Stimulated activated CD8-positive, alpha-beta memory T cell treated with anti-CD3 and anti-CD28 coated beads, Interleukin-4, amount 100 ng/mL, for 4 hours (primary cell): Measurements from ENCODE around the gene TMEM131L.
"Not testable (repeated sequence)": the region's sequence is repeated elsewhere in the genome, so short reads cannot be mapped to it uniquely, and the experiment has no call there.

Source experiments
- DNase-seq, 2 donors: peaks; one replicate each; pipeline ENCODE4 v3.0.0-alpha.2; 2020; ENCODE audit warnings: low read depth in 2 of 2, low spot score in 1 of 2

The TMEM131L gene

GRCh38 chr4:153466081-153466948 lies at the start of gene TMEM131L:
Gene TMEM131L (plus strand): TSS chr4:153466360. CDS start chr4:153466398, 38 bp downstream.
- no peak for DNase-seq

GRCh38 chr4:153416456-153416855 lies 49.7 kb upstream of the TMEM131L start:
- not testable (repeated sequence) for DNase-seq

DNA sequence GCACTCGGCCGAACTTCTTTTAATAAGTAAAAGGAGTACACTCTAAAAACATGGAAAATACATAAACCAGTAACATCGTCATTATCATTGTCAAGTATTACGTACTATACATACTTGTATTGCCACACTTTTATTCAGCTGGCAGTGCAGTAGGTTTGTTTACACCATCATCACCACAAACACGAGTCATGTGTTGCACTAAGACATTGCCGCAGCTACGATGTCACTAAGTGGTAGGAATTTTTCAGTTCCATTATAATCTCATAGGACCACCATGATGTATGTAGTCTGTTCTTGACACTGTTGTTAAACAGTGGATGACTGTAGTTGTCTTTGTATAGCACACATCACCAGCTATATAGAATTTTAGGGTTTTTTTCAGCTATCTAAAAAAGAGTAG lies 48.0 kb upstream of the TMEM131L start:
- DNase-seq = no peak

DNA sequence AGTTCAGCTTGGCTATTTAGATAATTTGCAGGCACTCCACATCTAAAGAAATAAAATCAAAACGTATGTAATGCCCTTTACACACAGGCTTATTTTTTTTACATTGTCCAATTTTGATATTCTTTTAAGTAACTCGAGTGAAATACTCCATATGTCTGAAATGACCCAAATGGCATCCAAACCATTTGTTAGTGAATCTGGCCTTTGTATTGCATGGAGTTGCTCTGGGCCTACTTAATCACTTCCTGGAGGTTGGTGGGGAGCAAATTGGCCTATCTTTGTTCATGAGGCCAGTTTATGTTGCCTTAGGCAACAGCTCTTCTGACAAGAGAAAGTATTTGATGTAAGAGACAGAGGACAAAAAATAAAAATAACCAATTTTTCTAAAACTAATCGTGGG lies 47.6 kb upstream of the TMEM131L start:
- DNase-seq = no peak

DNA sequence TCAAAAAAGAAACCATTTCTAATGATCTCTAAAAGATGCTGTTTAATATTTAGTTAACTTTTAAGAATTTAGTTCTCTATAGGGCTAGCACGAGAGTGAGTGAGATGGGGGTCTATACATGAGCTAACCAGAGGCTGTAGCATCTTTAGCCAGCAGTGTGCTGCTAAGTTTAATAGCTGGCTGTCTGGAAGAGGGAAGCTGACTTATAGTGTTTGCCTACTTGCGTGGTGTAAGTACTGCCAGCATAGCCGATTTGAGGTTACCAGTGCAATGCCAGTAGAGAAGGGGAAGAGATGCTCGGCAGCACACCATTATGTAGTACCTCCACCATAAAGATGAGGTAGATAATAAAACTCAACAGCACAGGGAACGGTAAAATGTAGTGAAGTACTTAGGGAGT lies 47.1 kb upstream of the TMEM131L start:
- DNase-seq = no peak

GRCh38 chr4:153419673-153420278 lies 46.4 kb upstream of the TMEM131L start:
- no peak for DNase-seq

DNA sequence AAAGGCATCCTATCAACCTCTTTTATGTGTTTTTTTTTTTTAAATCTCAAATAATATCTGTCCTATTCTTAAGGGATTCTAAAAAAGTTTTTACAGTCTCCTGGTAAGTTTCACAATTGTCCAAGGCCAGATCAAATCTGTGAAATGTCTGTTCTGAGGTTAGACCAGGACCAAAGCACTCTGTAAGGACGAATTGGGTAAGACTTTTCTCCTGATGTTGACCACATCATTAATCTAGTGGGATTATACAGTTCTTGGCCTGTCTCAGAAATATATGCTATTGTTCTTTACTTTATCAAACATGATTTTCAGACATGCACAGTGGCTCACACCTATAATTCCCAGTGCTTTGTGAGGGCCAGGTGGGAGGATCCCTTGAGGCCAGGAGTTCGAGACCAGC lies 45.8 kb upstream of the TMEM131L start:
- DNase-seq = no peak

GRCh38 chr4:153421941-153422340 lies 44.2 kb upstream of the TMEM131L start:
- no peak for DNase-seq

- no peak for DNase-seq
Measured at GRCh38 chr4:153426207-153426885, 39.8 kb upstream of the TMEM131L start.

- no peak for DNase-seq
Measured at GRCh38 chr4:153427363-153428071, 38.6 kb upstream of the TMEM131L start.

DNA sequence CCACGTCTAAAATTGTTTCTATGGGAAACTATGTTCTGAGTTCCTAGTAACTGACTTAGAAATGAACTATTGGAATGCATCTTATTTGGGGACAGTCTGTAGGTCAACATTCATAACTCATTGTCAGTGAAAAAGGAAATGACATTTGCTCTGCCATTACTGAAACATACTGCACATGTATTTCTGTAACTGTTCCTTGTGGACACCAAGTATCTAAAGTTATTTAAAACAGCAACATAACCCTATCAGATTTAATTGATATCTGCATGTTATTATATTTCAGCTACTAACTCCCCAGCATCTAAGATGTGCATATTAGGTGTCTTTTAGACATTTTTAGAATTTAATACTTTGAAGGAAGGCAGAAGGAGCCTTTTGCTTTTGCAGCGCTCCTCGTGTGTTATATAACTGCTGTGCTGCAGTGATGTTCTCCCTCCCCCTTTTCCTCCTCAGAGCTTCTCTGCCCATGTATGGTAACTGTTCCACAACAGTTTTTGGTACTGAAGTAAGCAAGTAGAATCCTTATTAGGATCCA lies 37.2 kb upstream of the TMEM131L start:
- no peak for DNase-seq

DNA sequence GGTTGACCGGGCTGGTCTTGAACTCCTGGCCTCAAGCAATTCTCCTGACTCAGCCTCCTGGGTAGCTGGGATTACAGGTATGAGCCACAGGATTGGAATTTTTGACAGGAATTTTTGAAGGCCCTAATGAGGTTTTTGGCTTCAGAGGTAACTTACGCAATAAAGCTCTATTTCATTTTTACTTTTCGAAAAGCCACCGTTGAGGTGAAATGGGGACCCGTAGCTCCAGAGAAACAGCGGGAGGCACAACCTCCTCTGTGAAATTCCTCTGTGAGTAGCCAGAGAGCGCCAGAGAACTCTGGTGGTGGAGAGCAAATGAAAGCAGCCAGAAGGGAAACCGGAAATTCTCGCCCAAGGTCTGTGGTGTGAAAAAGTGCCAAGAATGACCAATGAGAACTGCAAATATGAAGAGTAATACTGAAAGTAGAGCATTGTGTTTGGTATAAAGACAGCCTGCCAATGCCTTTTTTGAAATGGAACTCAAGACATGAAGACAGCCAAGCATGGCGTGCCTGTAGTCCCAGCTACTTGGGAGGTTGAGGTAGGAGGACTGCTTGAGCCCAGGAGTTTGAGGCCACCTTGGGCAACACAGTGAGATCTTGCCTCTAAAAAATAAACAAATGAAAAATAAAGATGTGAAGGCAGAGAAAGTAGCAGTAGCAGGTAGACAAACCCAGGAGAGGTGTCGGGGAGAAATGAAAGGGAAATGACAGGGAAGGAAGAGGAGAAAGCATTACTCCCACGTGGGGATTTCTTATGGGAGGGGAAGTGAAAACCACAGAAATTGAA lies 33.0 kb upstream of the TMEM131L start:
- peak; percentile 34 to 40 for DNase-seq

DNA sequence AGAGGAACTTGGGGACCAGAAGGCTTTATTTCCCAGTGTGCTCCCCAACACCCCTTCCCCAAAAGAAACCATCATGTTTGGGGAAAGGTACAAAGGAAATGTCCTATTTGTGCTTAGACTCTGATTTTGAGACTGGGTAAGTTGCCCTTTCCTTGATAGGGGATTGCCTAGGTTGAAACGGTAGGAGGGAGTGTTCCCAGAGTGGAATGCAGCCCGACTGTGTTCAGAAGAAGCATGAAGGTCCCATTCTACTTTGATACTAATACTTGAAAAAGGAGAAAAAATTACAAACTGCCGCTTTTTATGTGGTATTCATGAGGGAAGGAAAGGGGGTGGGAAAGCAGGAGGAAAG lies 32.4 kb upstream of the TMEM131L start:
- no peak for DNase-seq

DNA sequence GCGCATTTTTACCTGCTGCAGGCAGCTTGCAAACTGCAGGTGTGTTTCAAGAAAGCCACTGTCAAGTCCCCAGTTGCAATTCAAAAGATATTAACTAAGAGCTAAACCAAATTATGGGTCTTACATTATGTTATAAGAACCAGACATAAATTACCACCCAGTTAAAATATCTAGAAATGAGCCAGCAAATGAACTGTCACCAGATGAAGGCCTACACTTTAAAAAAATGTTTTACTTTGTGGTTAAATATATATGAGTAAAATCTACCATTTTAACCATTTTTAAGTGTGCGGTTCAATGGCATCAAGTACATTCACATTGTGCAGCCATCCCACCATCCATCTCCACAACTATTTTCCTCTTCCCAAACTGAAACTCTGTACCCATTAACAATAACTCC lies 32.0 kb upstream of the TMEM131L start:
- no peak for DNase-seq

DNA sequence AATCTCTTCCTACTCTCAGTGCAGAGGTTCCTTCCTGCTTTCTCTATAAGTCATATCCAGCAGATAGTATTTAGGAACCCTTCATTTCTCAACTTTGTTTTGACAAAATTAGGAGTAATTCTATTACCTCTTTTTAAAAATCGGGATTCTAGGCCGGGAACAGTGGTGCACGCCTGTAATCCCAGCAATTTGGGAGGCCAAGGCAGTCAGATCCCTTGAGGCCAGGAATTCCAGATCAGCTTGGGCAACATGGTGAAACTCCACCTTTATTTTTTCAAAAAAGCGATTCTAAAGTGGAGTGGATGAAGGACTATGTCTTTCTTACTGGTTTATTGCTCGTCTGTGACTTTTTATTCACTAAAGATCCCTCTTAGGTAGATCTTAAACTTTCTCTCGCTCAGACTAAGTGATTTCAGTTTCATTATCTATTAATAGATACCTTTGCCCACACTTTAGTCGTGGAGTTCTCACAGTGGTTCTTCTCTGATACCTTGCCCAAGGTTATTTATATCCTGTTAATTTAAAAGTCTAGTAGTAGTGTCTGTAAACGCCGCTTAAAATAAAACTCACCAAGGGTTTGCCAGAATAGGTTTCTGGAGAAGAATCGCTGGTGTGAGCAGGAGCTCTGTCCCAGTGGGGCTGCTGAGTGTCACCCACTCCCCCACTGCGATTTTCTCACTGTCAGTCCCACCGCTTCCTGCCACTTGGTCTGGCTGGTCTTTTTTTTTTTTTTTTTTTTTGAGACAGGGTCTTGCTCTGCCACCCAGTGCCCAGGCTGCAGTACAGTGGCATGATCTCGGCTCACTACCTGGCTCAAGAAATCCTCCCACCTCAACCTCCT lies 27.0 kb upstream of the TMEM131L start:
- DNase-seq = peak in 1 of 2 donors; percentile 12

GRCh38 chr4:153439831-153440230 lies 26.3 kb upstream of the TMEM131L start:
- no peak for DNase-seq

GRCh38 chr4:153440475-153440874 lies 25.7 kb upstream of the TMEM131L start:
- no peak for DNase-seq

GRCh38 chr4:153447175-153447905 lies 18.8 kb upstream of the TMEM131L start:
- DNase-seq = no peak
